Measurements from ENCODE around the gene PROM1. TPM values are rescaled to one million over a fixed set of nuclear protein-coding genes. Genes with fewer than 3 reads are reported as not detected.

The PROM1 gene
- total RNA-seq, 1 experiment from 2014 or later = not detected

GRCh38 chr4:16109256-16109655 lies 25.4 kb upstream of the PROM1 start:
- DNase-seq (ENCODE audit: low spot score) = no peak

GRCh38 chr4:16106956-16107355 lies 23.1 kb upstream of the PROM1 start:
- no peak for DNase-seq (ENCODE audit: low spot score)

- no peak for DNase-seq (ENCODE audit: low spot score)
Observed at GRCh38 chr4:16104520-16104919, 20.7 kb upstream of the PROM1 start.

GRCh38 chr4:16102356-16102755 lies 18.5 kb upstream of the PROM1 start:
- DNase-seq (ENCODE audit: low spot score) = no peak

GRCh38 chr4:16100833-16101232 lies 17.0 kb upstream of the PROM1 start:
- no peak for DNase-seq (ENCODE audit: low spot score)

GRCh38 chr4:16092682-16093319 lies 9.0 kb upstream of the PROM1 start:
- no peak for DNase-seq (ENCODE audit: low spot score)

GRCh38 chr4:16090096-16090705 lies 6.4 kb upstream of the PROM1 start:
- no peak for DNase-seq (ENCODE audit: low spot score)

GRCh38 chr4:16089156-16089555 lies 5.3 kb upstream of the PROM1 start:
- no peak for DNase-seq (ENCODE audit: low spot score)

- DNase-seq (ENCODE audit: low spot score) = no peak
Observed at GRCh38 chr4:16088601-16089000, 4.8 kb upstream of the PROM1 start.

- DNase-seq (ENCODE audit: low spot score) = no peak
Observed at GRCh38 chr4:16085822-16086221, 2.0 kb upstream of the PROM1 start.

GRCh38 chr4:16082426-16083240 lies 1.2 kb downstream of the PROM1 start:
- DNase-seq (ENCODE audit: low spot score) = no peak

- no peak for DNase-seq (ENCODE audit: low spot score)
Observed at GRCh38 chr4:16082041-16082425, 1.8 kb downstream of the PROM1 start.

GRCh38 chr4:16079046-16079445 lies 4.8 kb downstream of the PROM1 start:
- DNase-seq (ENCODE audit: low spot score) = no peak

GRCh38 chr4:16078195-16078760 lies 5.5 kb downstream of the PROM1 start:
- DNase-seq (ENCODE audit: low spot score) = no peak

GRCh38 chr4:16077786-16078185 lies 6.0 kb downstream of the PROM1 start:
- no peak for DNase-seq (ENCODE audit: low spot score)

GRCh38 chr4:16075975-16076757 lies 7.7 kb downstream of the PROM1 start:
- DNase-seq (ENCODE audit: low spot score) = no peak

- no peak for DNase-seq (ENCODE audit: low spot score)
Observed at GRCh38 chr4:16075061-16075460, 8.8 kb downstream of the PROM1 start.

- no peak for DNase-seq (ENCODE audit: low spot score)
Observed at GRCh38 chr4:16072168-16072567, 11.7 kb downstream of the PROM1 start.

GRCh38 chr4:16070203-16070602 lies 13.6 kb downstream of the PROM1 start:
- no peak for DNase-seq (ENCODE audit: low spot score)

GRCh38 chr4:16067515-16067914 lies 16.3 kb downstream of the PROM1 start:
- DNase-seq (ENCODE audit: low spot score) = no peak

GRCh38 chr4:16066586-16067128 lies 17.2 kb downstream of the PROM1 start:
- no peak for DNase-seq (ENCODE audit: low spot score)

- no peak for DNase-seq (ENCODE audit: low spot score)
Observed at GRCh38 chr4:16065066-16065465, 18.8 kb downstream of the PROM1 start.
